ENCODE data around the gene NFIB.

NFIB gene

GRCh38 chr9:14087576-14087975 lies 226.4 kb downstream of the NFIB start:
- no peak overlapping the region for H3K4me3 ChIP-seq (ENCODE audit: low read length in 2 of 2)
- H3K4me1 ChIP-seq (ENCODE audit: control insufficient read depth, insufficient read depth, low read length), result no peaks in the 10 kb centered on the region
- H3K27ac ChIP-seq (ENCODE audit: low read length), result no peak overlapping the region
- H3K27me3 ChIP-seq (ENCODE audit: control insufficient read depth in 1 of 2, insufficient read depth in 2 of 2, low read length in 2 of 2), result no peaks in the 10 kb centered on the region
- no peaks in the 10 kb centered on the region for H3K9me3 ChIP-seq (ENCODE audit: control insufficient read depth in 2 of 2, low read length in 2 of 2)
- no peak overlapping the region for H3K9ac ChIP-seq (ENCODE audit: low read length in 2 of 2)
- H3K36me3 ChIP-seq (ENCODE audit: control insufficient read depth in 2 of 2, insufficient read depth in 2 of 2, low read length in 2 of 2), result peaks cover 0 to 2% of the 10 kb centered on the region in 2 donors

GRCh38 chr9:14086495-14086894 lies 227.4 kb downstream of the NFIB start:
- no peaks in the 10 kb centered on the region for H3K4me1 ChIP-seq (ENCODE audit: control insufficient read depth, insufficient read depth, low read length)
- no peak overlapping the region for H3K9ac ChIP-seq (ENCODE audit: low read length in 2 of 2)
- no peaks in the 10 kb centered on the region for H3K9me3 ChIP-seq (ENCODE audit: control insufficient read depth in 2 of 2, low read length in 2 of 2)
- peaks cover 0 to 2% of the 10 kb centered on the region in 2 donors for H3K36me3 ChIP-seq (ENCODE audit: control insufficient read depth in 2 of 2, insufficient read depth in 2 of 2, low read length in 2 of 2)
- H3K4me3 ChIP-seq (ENCODE audit: low read length in 2 of 2), result no peak overlapping the region
- no peak overlapping the region for H3K27ac ChIP-seq (ENCODE audit: low read length)
- no peaks in the 10 kb centered on the region for H3K27me3 ChIP-seq (ENCODE audit: control insufficient read depth in 1 of 2, insufficient read depth in 2 of 2, low read length in 2 of 2)

DNA sequence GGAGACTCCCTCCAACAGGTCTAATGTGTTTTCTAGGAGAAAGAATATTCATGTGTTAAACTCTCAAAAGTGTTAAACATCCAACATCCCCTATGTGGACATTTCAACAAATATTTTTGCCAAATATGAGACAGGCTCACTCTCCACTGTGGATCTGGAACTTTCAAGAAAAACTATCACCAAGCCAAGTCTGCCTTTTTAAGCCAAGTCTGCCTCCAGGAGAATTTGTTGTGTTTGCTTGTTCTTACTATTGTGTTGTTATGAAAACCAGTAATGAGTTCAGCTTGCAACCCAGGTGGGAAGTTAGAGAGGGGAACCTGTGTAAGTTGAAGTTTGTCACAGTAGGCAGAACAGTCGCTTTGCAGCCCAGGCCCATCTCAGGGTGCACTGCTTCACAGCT lies 228.1 kb downstream of the NFIB start:
- Histone ChIP-seq H3K27me3 (ENCODE audit: control insufficient read depth in 1 of 2, insufficient read depth in 2 of 2, low read length in 2 of 2) (no peaks in the 10 kb centered on the region), H3K27ac (ENCODE audit: low read length) (no peak overlapping the region), H3K9ac (ENCODE audit: low read length in 2 of 2) (no peak overlapping the region), H3K9me3 (ENCODE audit: control insufficient read depth in 2 of 2, low read length in 2 of 2) (no peaks in the 10 kb centered on the region), H3K4me1 (ENCODE audit: control insufficient read depth, insufficient read depth, low read length) (no peaks in the 10 kb centered on the region), H3K4me3 (ENCODE audit: low read length in 2 of 2) (no peak overlapping the region), H3K36me3 (ENCODE audit: control insufficient read depth in 2 of 2, insufficient read depth in 2 of 2, low read length in 2 of 2) (peaks cover 0 to 2% of the 10 kb centered on the region in 2 donors)

DNA sequence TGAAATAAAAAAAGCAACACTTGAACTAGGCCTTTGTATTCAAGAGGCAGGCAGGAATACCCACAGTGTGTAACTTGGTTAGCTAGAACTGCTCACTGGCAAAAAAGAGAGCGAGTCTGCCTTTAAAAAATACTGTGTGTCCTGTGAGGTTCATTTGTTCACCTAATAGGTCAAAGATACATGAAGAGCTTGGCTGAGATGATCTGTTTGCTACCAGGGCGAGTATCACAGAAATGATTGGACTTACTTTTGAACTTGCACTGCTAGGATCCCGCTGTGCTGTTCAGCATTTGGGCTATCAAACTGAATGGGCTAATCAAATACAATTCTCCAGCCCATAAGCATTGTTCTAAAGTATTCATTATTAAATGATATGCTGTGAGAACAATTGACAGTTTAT lies 229.1 kb downstream of the NFIB start:
- Histone ChIP-seq H3K36me3 (ENCODE audit: control insufficient read depth in 2 of 2, insufficient read depth in 2 of 2, low read length in 2 of 2) (peaks cover 0 to 2% of the 10 kb centered on the region in 2 donors), H3K27ac (ENCODE audit: low read length) (no peak overlapping the region), H3K4me1 (ENCODE audit: control insufficient read depth, insufficient read depth, low read length) (no peaks in the 10 kb centered on the region), H3K9me3 (ENCODE audit: control insufficient read depth in 2 of 2, low read length in 2 of 2) (no peaks in the 10 kb centered on the region), H3K27me3 (ENCODE audit: control insufficient read depth in 1 of 2, insufficient read depth in 2 of 2, low read length in 2 of 2) (no peaks in the 10 kb centered on the region), H3K4me3 (ENCODE audit: low read length in 2 of 2) (no peak overlapping the region), H3K9ac (ENCODE audit: low read length in 2 of 2) (no peak overlapping the region)

GRCh38 chr9:14083366-14083765 lies 230.6 kb downstream of the NFIB start:
- Histone ChIP-seq H3K9me3 (ENCODE audit: control insufficient read depth in 2 of 2, low read length in 2 of 2) (no peaks in the 10 kb centered on the region), H3K4me1 (ENCODE audit: control insufficient read depth, insufficient read depth, low read length) (no peaks in the 10 kb centered on the region), H3K27ac (ENCODE audit: low read length) (no peak overlapping the region), H3K36me3 (ENCODE audit: control insufficient read depth in 2 of 2, insufficient read depth in 2 of 2, low read length in 2 of 2) (peaks cover 0 to 2% of the 10 kb centered on the region in 2 donors), H3K4me3 (ENCODE audit: low read length in 2 of 2) (no peak overlapping the region), H3K27me3 (ENCODE audit: control insufficient read depth in 1 of 2, insufficient read depth in 2 of 2, low read length in 2 of 2) (no peaks in the 10 kb centered on the region), H3K9ac (ENCODE audit: low read length in 2 of 2) (no peak overlapping the region)

- peaks cover 0 to under 1% of the 10 kb centered on the region in 2 donors for H3K36me3 ChIP-seq (ENCODE audit: control insufficient read depth in 2 of 2, insufficient read depth in 2 of 2, low read length in 2 of 2)
- H3K9me3 ChIP-seq (ENCODE audit: control insufficient read depth in 2 of 2, low read length in 2 of 2), result no peaks in the 10 kb centered on the region
- H3K27ac ChIP-seq (ENCODE audit: low read length), result no peak overlapping the region
- no peak overlapping the region for H3K9ac ChIP-seq (ENCODE audit: low read length in 2 of 2)
- no peak overlapping the region for H3K4me3 ChIP-seq (ENCODE audit: low read length in 2 of 2)
- H3K27me3 ChIP-seq (ENCODE audit: control insufficient read depth in 1 of 2, insufficient read depth in 2 of 2, low read length in 2 of 2), result no peaks in the 10 kb centered on the region
- no peaks in the 10 kb centered on the region for H3K4me1 ChIP-seq (ENCODE audit: control insufficient read depth, insufficient read depth, low read length)
These were observed 231.2 kb downstream of the NFIB start for GRCh38 chr9:14082732-14083131.

DNA sequence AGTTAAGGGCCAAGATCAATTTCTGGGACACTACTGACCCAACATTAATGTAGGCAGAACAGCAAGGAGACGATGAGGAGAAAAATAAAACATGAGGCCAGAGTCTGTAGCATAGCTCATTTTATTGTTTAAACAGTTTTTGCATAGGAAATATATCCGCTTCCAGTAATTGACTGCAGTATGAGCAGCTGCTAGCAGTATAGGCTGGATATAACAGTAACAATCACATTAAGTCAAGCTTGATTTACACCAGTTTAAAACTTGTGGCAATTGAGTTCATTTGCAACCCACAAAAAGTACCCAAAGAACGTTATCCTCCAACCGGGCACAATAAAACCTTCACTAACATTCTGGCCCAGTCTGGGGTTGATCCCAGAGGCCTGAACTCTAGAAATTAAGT lies 232.2 kb downstream of the NFIB start:
- Histone ChIP-seq H3K36me3 (ENCODE audit: control insufficient read depth in 2 of 2, insufficient read depth in 2 of 2, low read length in 2 of 2) (no peaks in the 10 kb centered on the region), H3K27me3 (ENCODE audit: control insufficient read depth in 1 of 2, insufficient read depth in 2 of 2, low read length in 2 of 2) (no peaks in the 10 kb centered on the region), H3K9me3 (ENCODE audit: control insufficient read depth in 2 of 2, low read length in 2 of 2) (no peaks in the 10 kb centered on the region), H3K9ac (ENCODE audit: low read length in 2 of 2) (no peak overlapping the region), H3K4me1 (ENCODE audit: control insufficient read depth, insufficient read depth, low read length) (no peaks in the 10 kb centered on the region), H3K4me3 (ENCODE audit: low read length in 2 of 2) (no peak overlapping the region), H3K27ac (ENCODE audit: low read length) (no peak overlapping the region)

DNA sequence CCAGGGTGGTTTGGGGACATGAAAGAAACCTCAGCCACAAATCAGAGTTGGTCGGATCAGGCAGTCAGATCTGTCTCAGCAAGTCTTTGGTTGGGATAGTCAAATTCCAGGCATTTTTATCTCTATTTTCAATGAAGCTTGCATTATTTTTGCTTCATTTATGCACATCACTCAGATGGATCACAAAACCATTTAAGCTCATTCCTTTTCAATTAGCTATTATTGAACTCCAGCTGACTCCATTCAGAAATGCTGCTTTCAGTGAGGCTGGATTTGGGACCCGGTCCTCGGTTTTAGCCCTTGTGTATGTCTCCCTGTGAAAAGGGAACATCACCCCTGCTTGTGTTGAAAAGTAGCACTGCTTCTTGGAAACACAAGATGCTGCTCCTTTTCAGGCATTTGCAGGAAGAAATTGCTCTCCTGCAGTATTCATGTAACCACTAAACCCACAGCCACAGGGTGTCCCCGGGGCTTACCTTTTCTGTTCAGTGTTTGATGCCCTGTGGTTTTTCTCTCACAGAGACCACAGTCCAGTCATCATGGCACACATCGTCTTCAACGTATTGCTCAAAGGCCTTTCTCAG lies 232.9 kb downstream of the NFIB start:
- H3K4me1 ChIP-seq (ENCODE audit: control insufficient read depth, insufficient read depth, low read length), result no peaks in the 10 kb centered on the region
- H3K4me3 ChIP-seq (ENCODE audit: low read length in 2 of 2), result no peak overlapping the region
- H3K9me3 ChIP-seq (ENCODE audit: control insufficient read depth in 2 of 2, low read length in 2 of 2), result no peaks in the 10 kb centered on the region
- H3K27ac ChIP-seq (ENCODE audit: low read length), result no peak overlapping the region
- no peak overlapping the region for H3K9ac ChIP-seq (ENCODE audit: low read length in 2 of 2)
- no peaks in the 10 kb centered on the region for H3K27me3 ChIP-seq (ENCODE audit: control insufficient read depth in 1 of 2, insufficient read depth in 2 of 2, low read length in 2 of 2)
- H3K36me3 ChIP-seq (ENCODE audit: control insufficient read depth in 2 of 2, insufficient read depth in 2 of 2, low read length in 2 of 2), result no peaks in the 10 kb centered on the region

DNA sequence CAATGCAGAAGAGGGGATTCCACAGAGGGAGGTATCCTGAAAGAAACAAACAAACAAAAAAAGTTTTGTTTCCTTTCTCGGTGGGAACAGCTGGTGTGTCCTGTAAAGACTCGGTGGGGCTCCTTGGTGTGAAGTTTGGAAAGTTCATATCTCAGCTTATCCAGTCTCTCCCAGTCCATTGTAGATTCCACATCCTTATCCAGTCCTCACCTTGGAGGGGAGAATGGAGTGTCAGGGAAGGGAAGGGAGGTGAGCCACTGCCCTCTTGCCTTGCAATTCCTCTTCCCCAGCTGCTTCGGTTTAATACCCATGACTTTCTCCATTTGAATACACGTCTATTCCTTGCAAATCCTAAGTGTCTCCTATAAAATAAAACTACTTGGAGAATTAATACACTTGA lies 234.5 kb downstream of the NFIB start:
- no peaks in the 10 kb centered on the region for H3K4me1 ChIP-seq (ENCODE audit: control insufficient read depth, insufficient read depth, low read length)
- H3K9me3 ChIP-seq (ENCODE audit: control insufficient read depth in 2 of 2, low read length in 2 of 2), result no peaks in the 10 kb centered on the region
- no peaks in the 10 kb centered on the region for H3K36me3 ChIP-seq (ENCODE audit: control insufficient read depth in 2 of 2, insufficient read depth in 2 of 2, low read length in 2 of 2)
- no peak overlapping the region for H3K4me3 ChIP-seq (ENCODE audit: low read length in 2 of 2)
- no peaks in the 10 kb centered on the region for H3K27me3 ChIP-seq (ENCODE audit: control insufficient read depth in 1 of 2, insufficient read depth in 2 of 2, low read length in 2 of 2)
- H3K27ac ChIP-seq (ENCODE audit: low read length), result no peak overlapping the region
- no peak overlapping the region for H3K9ac ChIP-seq (ENCODE audit: low read length in 2 of 2)

- Histone ChIP-seq H3K9me3 (ENCODE audit: control insufficient read depth in 2 of 2, low read length in 2 of 2) (no peaks in the 10 kb centered on the region), H3K27me3 (ENCODE audit: control insufficient read depth in 1 of 2, insufficient read depth in 2 of 2, low read length in 2 of 2) (no peaks in the 10 kb centered on the region), H3K4me3 (ENCODE audit: low read length in 2 of 2) (no peak overlapping the region), H3K9ac (ENCODE audit: low read length in 2 of 2) (no peak overlapping the region), H3K4me1 (ENCODE audit: control insufficient read depth, insufficient read depth, low read length) (no peaks in the 10 kb centered on the region), H3K27ac (ENCODE audit: low read length) (no peak overlapping the region), H3K36me3 (ENCODE audit: control insufficient read depth in 2 of 2, insufficient read depth in 2 of 2, low read length in 2 of 2) (no peaks in the 10 kb centered on the region)
These were observed 236.3 kb downstream of the NFIB start for GRCh38 chr9:14077672-14078071.

GRCh38 chr9:14075218-14075617 lies 238.7 kb downstream of the NFIB start:
- Histone ChIP-seq H3K27ac (ENCODE audit: low read length) (no peak overlapping the region), H3K9ac (ENCODE audit: low read length in 2 of 2) (no peak overlapping the region), H3K36me3 (ENCODE audit: control insufficient read depth in 2 of 2, insufficient read depth in 2 of 2, low read length in 2 of 2) (no peaks in the 10 kb centered on the region), H3K27me3 (ENCODE audit: control insufficient read depth in 1 of 2, insufficient read depth in 2 of 2, low read length in 2 of 2) (no peaks in the 10 kb centered on the region), H3K9me3 (ENCODE audit: control insufficient read depth in 2 of 2, low read length in 2 of 2) (no peaks in the 10 kb centered on the region), H3K4me1 (ENCODE audit: control insufficient read depth, insufficient read depth, low read length) (no peaks in the 10 kb centered on the region), H3K4me3 (ENCODE audit: low read length in 2 of 2) (no peak overlapping the region)
